HepG2 (cell line): ENCODE data around the gene RAMP3. TPM values are rescaled to one million over a fixed set of nuclear protein-coding genes. Genes with fewer than 3 reads are reported as not detected.
A peak's percentile ranks its signal among the peaks of the same experiment; 100 is the strongest.

Experiments used
- ATAC-seq: fragments of 200-7000 bp; cut with Tn5 transposase; 3 replicates; pipeline ENCODE4 v1.9.1; 2020; ENCODE audit warnings: mild to moderate bottlenecking, moderate library complexity
- BruUV-seq: library from RNA; stranded (reverse); fragments of 400-500 nt; replicated peaks from 2 replicates; lab custom pipeline; 2021; lab: Mats Ljungman, UMichigan
- CTCF ChIA-PET: fragments of 300-600 bp; formaldehyde crosslinking; extraction: SDS; loops from one replicate; lab custom pipeline; 2021; ENCODE audit warnings: low total read pairs, inconsistent platforms, low intra/inter-chr PET ratio; lab: Yijun Ruan, JAX
- POLR2A ChIA-PET: fragments of 350-600 bp; sonication (Branson Sonifier 250); formaldehyde crosslinking; loops from one replicate; lab custom pipeline; 2020; ENCODE audit warnings: antibody characterized with exemption, inconsistent platforms; lab: Yijun Ruan, JAX
- DNase-seq: peaks from one replicate; pipeline ENCODE4 v3.0.0-alpha.2; 2015; ENCODE audit warnings: low spot score
- FAIRE-seq: peaks from 3 replicates; lab custom pipeline; 2011; peaks lifted over from hg19 to GRCh38; lab: Jason Lieb, UNC
- H2AFZ ChIP-seq: one replicate; pipeline ENCODE4 v1.6.1; 2011; ENCODE audit warnings: low read length, inconsistent platforms
- H3K27ac ChIP-seq: fragments of 300-600 bp; 3 replicates; pipeline ENCODE4 v1.8.0; 2011; ENCODE audit warnings: mixed run types, mild to moderate bottlenecking, mixed read lengths, low read length, inconsistent platforms; ENCODE audit not compliant: insufficient read depth; ENCODE audit errors: extremely low read length
- H3K27me3 ChIP-seq, 2 experiments: fragments of 200-600 bp in 1 of 2; 2 replicates in 1 of 2; 3 replicates in 1 of 2; pipeline versions ENCODE4 v1.6.0 to v1.8.0; 2011; ENCODE audit warnings: low read length in 2 of 2, mild to moderate bottlenecking in 2 of 2, moderate library complexity in 2 of 2, inconsistent platforms in 1 of 2; ENCODE audit not compliant: insufficient read depth in 2 of 2, control insufficient read depth in 1 of 2
- H3K36me3 ChIP-seq, 2 experiments: fragments of 200-600 bp in 1 of 2; replicated peaks in 1 of 2; 2 replicates in 1 of 2; 3 replicates in 1 of 2; pipeline versions ENCODE4 v1.5.1 to v1.8.0; 2011; ENCODE audit warnings: low read length in 2 of 2, inconsistent platforms in 1 of 2; ENCODE audit not compliant: insufficient read depth in 2 of 2, control insufficient read depth in 1 of 2
- H3K4me1 ChIP-seq: 2 replicates; pipeline ENCODE4 v1.5.1; 2012; ENCODE audit warnings: low read length, inconsistent platforms; ENCODE audit not compliant: insufficient read depth
- H3K4me2 ChIP-seq: 2 replicates; pipeline ENCODE4 v1.6.0; 2011; ENCODE audit warnings: low read depth, low read length, inconsistent platforms
- H3K4me3 ChIP-seq, 3 experiments: fragments of 200-600 bp in 1 of 3; sonication (generic), shearing (Covaris generic) in 1 of 3; replicated peaks in 1 of 3; 2 replicates each; pipeline ENCODE4 v1.5.1; 2011 to 2016; ENCODE audit warnings: low read length in 3 of 3, inconsistent platforms in 2 of 3, low read depth in 2 of 3, mild to moderate bottlenecking in 2 of 3, control low read depth in 1 of 3, mixed read lengths in 1 of 3; ENCODE audit not compliant: insufficient read depth in 1 of 3
- H3K79me2 ChIP-seq: one replicate; pipeline ENCODE4 v1.6.1; 2011; ENCODE audit warnings: low read length, inconsistent platforms; ENCODE audit not compliant: insufficient read depth
- H3K9ac ChIP-seq: 2 replicates; pipeline ENCODE4 v1.6.0; 2011; ENCODE audit warnings: mild to moderate bottlenecking, low read depth, low read length, inconsistent platforms; ENCODE audit not compliant: insufficient read depth
- H3K9me3 ChIP-seq: 2 replicates; pipeline ENCODE4 v1.5.1; 2012; ENCODE audit warnings: mild to moderate bottlenecking, low read length
- H4K20me1 ChIP-seq: 2 replicates; pipeline ENCODE4 v1.6.0; 2011; ENCODE audit warnings: inconsistent platforms, mild to moderate bottlenecking, low read length, moderate library complexity; ENCODE audit not compliant: insufficient read depth
- ARID4A ChIP-seq: sonication (generic); formaldehyde crosslinking; IDR thresholded peaks from 2 replicates; pipeline ENCODE4 v1.5.0; 2020; ENCODE audit warnings: mild to moderate bottlenecking, missing genetic modification reagents, borderline replicate concordance
- FOSL2 ChIP-seq: sonication (generic); formaldehyde crosslinking; IDR thresholded peaks from 2 replicates; pipeline ENCODE4 v1.4.0; 2020; ENCODE audit warnings: missing genetic modification reagents
- IKZF4 ChIP-seq: sonication (generic); formaldehyde crosslinking; IDR thresholded peaks from 2 replicates; pipeline ENCODE4 v1.5.1; 2020; ENCODE audit warnings: borderline replicate concordance, mild to moderate bottlenecking, low read depth, missing genetic modification reagents; ENCODE audit errors: not compliant biosample characterization
- MNT ChIP-seq: fragments of 450-650 bp; IDR thresholded peaks from 2 replicates; pipeline ENCODE4 v1.6.1; 2016
- TBX3 ChIP-seq: fragments of 450-650 bp; IDR thresholded peaks from 2 replicates; pipeline ENCODE4 v1.6.1; 2017; ENCODE audit warnings: antibody characterized with exemption, mild to moderate bottlenecking, inconsistent platforms, borderline replicate concordance
- ZBED4 ChIP-seq: sonication (generic); formaldehyde crosslinking; IDR thresholded peaks from 2 replicates; pipeline ENCODE4 v1.4.0; 2020; ENCODE audit warnings: missing genetic modification reagents, borderline replicate concordance
- ZNF253 ChIP-seq: sonication (generic); formaldehyde crosslinking; IDR thresholded peaks from 2 replicates; pipeline ENCODE4 v1.8.0; 2022; ENCODE audit warnings: mild to moderate bottlenecking, missing genetic modification reagents, borderline replicate concordance
- WGBS: methylation state at CpG from one replicate; pipeline ENCODE4 v1.1.6; 2017; ENCODE audit warnings: low lambda C conversion rate; 5-methylcytosine and 5-hydroxymethylcytosine counted together
- in situ Hi-C: cut with HindIII; loops from 2 replicates; pipeline ENCODE4 v1.10.0; 2017; ENCODE audit warnings: low pct_unique_long_range_greater_than_20kb; ENCODE audit not compliant: extremely low pct_ligation_motif_present
- intact Hi-C: fragments of 100-400 bp; cut with micrococcal nuclease; formaldehyde crosslinking; loops from one replicate; pipeline ENCODE4 v1.10.0; 2022; ENCODE audit not compliant: unreplicated experiment
- polyA plus RNA-seq, 8 experiments: library from polyadenylated mRNA; depleted of rRNA in 3 of 8; stranded (reverse) in 7 of 8; unstranded in 1 of 8; fragments of >200 nt; fragmentation: Illumina TruSeq in 4 of 8; extraction: Trizol in 4 of 8; gene quantifications; 2 replicates each; pipeline versions ENCODE4 v1.2.1 to v1.2.3, GENCODE V29; 2011 to 2016; ENCODE audit warnings: low read depth in 4 of 8, missing spikeins in 1 of 8, mixed read lengths in 1 of 8; ENCODE audit not compliant: insufficient read depth in 1 of 8
- total RNA-seq, 5 experiments: library from RNA; depleted of rRNA; stranded (reverse); fragments of >200 nt; fragmentation: Illumina TruSeq; extraction: Trizol; gene quantifications; 2 replicates each; pipeline ENCODE4 v1.2.3, GENCODE V29; 2016; ENCODE audit warnings: low read depth in 1 of 5

Gene RAMP3
- total and polyA plus RNA-seq, 2 of the 13 experiments (the other 11 are each of a cell fraction or from before 2014, with no cell fraction given) = not detected

GRCh38 chr7:45161842-45162241 lies 4.3 kb downstream of the RAMP3 start:
- intact Hi-C loops = no loop called here
- TF ChIP-seq FOSL2 (no peak), TBX3 (no peak), MNT (peak; percentile 57), ARID4A (no peak), ZBED4 (CRISPR knock-in tag) (no peak), ZNF253 (CRISPR knock-in tag) (no peak), IKZF4 (CRISPR knock-in tag) (no peak)
- no peaks in the 10 kb centered on the region for H3K4me1 ChIP-seq
- no peak for FAIRE-seq
- H3K27me3 ChIP-seq = peaks cover 4 to 45% of the 10 kb centered on the region in 2 experiments; a peak in 4 of 5 replicates
- DNase-seq = no peak
- no peaks in the 10 kb centered on the region for H4K20me1 ChIP-seq
- H3K9ac ChIP-seq = no peak overlapping the region
- H3K79me2 ChIP-seq = no peaks in the 10 kb centered on the region
- no peak overlapping the region for H3K4me2 ChIP-seq
- H3K9me3 ChIP-seq = no peaks in the 10 kb centered on the region
- POLR2A ChIA-PET = no interaction called here
- no peak overlapping the region for H2AFZ ChIP-seq
- in situ Hi-C loops = loop anchor here (25.0 kb wide), 1 partner anchor 425 kb away; no protein-coding TSS in a partner anchor
- no peak overlapping the region for H3K4me3 ChIP-seq
- ATAC-seq = no peak
- no TSS peak for BruUV-seq
- H3K27ac ChIP-seq = no peak overlapping the region
- H3K36me3 ChIP-seq = no peaks in the 10 kb centered on the region
- 40% methylated on average over 1 of the region's 9 CpGs for WGBS
- CTCF ChIA-PET = no interaction called here
